ENCODE results near the gene KNSTRN.

The KNSTRN gene

GRCh38 chr15:40345867-40346578 is 36.5 kb upstream of the KNSTRN start:
- no peak for DNase-seq

GRCh38 chr15:40346579-40347558 is 35.7 kb upstream of the KNSTRN start:
- DNase-seq: no peak

- no peak for DNase-seq
Measured at GRCh38 chr15:40347559-40348473, 34.7 kb upstream of the KNSTRN start.

- no peak for DNase-seq
Measured at GRCh38 chr15:40348474-40348870, 34.0 kb upstream of the KNSTRN start.

GRCh38 chr15:40349163-40349562 is 33.4 kb upstream of the KNSTRN start:
- DNase-seq: no peak

GRCh38 chr15:40352281-40352901 is 30.1 kb upstream of the KNSTRN start:
- DNase-seq: no peak

- no peak for DNase-seq
Measured at GRCh38 chr15:40353697-40354096, 28.8 kb upstream of the KNSTRN start.

- no peak for DNase-seq
Measured at GRCh38 chr15:40354408-40355171, 27.9 kb upstream of the KNSTRN start.

GRCh38 chr15:40355976-40356585 is 26.4 kb upstream of the KNSTRN start:
- DNase-seq: no peak

- no peak for DNase-seq
Measured at GRCh38 chr15:40357246-40357645, 25.3 kb upstream of the KNSTRN start.

GRCh38 chr15:40357723-40358470 is 24.6 kb upstream of the KNSTRN start, which contains the start of gene DISP2:
Gene DISP2 (plus strand): TSS chr15:40358219. CDS start chr15:40358322, 103 bp downstream.
- DNase-seq: peak; percentile 91

- peak; percentile 29 for DNase-seq
Measured at GRCh38 chr15:40358471-40359353, 23.8 kb upstream of the KNSTRN start.

- DNase-seq: no peak
Measured at GRCh38 chr15:40360015-40360414, 22.5 kb upstream of the KNSTRN start.

GRCh38 chr15:40361640-40362039 is 20.9 kb upstream of the KNSTRN start:
- no peak for DNase-seq

GRCh38 chr15:40363611-40364010 is 18.9 kb upstream of the KNSTRN start:
- DNase-seq: no peak

GRCh38 chr15:40364251-40364650 is 18.3 kb upstream of the KNSTRN start:
- no peak for DNase-seq

- no peak for DNase-seq
Measured at GRCh38 chr15:40365016-40365415, 17.5 kb upstream of the KNSTRN start.

- no peak for DNase-seq
Measured at GRCh38 chr15:40365624-40366456, 16.7 kb upstream of the KNSTRN start.

All from CD4-positive, alpha-beta T cell treated with Interleukin-17A for 1 hour (primary cell).